T-helper 9 cell (primary cell): Measurements from ENCODE around the gene ZNF599.
A peak's percentile ranks its signal among the peaks of the same experiment; 100 is the strongest.
"Not testable (repeated sequence)": the region's sequence is repeated elsewhere in the genome, so short reads cannot be mapped to it uniquely, and the experiment has no call there.

Source experiments
- DNase-seq: peaks from one replicate; pipeline ENCODE4 v3.0.0-alpha.2; 2020
- total RNA-seq, 2 donors: gene quantifications; one replicate each; lab custom pipeline; 2026; lab: John Stamatoyannopoulos, UW

Gene ZNF599
- 1.9 to 4.0 reads per million in 2 donors for total RNA-seq

DNA sequence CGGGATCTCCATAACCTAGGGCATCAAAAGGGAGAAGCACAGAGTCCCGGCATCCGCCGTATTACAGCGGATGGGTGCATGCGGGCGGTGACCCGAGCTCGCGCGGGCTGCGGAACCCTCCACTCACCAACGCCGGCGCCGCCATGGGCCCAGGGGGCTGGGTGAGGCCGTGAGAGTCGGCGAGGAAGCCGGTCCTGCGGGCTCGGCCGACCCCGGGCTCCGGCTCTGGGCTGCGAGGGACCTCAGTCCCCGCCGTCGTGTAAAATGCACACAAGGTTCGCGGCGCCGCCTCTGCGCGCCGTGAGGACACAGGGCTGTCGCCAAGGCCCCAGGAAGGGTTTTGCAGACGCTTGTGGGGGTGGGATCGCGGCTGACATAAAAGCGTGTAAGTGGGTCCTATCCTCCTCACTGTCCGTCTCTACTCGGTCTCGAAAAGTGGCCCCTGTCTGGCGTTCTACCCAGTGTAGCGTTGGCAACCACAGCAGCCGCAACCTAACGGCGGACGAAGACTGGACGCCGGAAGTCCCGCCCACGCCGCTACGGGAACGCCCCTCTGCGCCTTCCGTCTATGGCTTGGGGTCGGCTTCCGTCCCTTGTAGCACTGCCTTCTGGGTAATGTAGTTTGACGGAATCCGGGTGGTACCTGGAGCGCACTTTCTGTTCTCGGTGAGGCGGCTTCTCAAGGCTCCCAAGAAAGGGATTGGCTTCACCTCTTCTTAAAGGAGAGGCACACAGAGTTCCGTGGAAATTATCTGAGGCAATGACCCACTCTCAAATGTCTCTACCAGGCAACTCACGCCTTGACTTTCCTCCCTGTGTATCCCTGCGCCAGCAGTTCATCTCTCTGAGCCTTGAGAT, at the start of gene ZNF599:
TSS of gene ZNF599 (minus strand) at position 519 of the 858 bp plus-strand sequence. CDS start at position 145, 374 bp downstream.
- peak; percentile 83 for DNase-seq

DNA sequence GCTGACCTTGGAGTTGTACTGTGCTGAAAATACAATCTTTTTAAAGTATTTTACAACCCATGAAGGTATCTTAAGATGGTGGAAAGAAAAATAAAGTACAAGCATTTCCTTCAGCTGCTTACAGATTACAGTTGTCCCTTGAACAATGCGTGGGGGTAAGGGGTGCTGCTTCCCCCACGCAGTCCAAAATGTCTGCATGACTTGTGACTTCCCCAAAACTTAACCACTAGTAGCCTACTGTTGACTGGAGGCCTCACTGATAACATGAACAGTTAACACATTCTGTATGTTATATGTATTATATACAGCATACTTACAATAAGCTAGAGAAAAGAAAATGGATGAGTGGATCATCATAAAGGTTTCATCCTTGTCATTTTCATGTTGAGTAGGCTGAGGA, 45.3 kb upstream of the ZNF599 start:
- no peak for DNase-seq

DNA sequence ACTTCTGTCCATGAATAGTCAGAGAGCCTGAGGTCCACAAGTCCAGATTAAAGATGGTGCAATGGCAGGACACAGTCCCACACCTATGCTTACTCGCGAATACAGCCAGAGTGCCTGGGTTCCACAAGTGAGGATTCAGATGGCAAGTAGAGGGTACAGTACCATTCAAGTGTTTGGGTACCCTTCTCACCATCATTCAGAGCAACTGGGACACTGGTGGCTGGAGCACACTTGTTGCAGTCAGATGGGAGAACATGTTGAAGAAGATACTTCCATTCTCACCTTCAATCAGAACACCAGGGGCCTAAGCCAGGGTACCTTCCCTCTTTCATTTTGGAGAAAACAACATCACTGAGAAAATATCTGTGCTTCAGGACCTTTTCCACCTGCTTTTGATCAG, 43.7 kb upstream of the ZNF599 start:
- no peak for DNase-seq

DNA sequence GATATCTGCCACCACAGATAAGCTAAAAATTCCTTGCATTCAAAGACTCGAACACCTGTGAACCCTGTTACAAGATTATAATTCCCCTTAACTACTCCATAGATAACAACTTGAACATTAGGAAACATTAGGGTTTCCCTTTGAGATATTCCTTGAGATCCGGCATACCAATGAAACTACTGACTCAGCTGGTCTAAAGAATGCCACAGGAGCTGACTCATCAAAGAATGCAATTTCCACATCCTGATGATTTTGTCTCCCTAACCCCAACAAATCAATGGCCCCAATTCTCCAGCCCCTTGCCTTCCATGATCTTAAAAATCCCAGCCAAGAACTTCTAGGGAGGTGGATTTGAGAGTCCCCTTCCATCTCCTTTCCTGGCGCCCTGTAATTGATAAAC, 35.6 kb upstream of the ZNF599 start:
- no peak for DNase-seq

DNA sequence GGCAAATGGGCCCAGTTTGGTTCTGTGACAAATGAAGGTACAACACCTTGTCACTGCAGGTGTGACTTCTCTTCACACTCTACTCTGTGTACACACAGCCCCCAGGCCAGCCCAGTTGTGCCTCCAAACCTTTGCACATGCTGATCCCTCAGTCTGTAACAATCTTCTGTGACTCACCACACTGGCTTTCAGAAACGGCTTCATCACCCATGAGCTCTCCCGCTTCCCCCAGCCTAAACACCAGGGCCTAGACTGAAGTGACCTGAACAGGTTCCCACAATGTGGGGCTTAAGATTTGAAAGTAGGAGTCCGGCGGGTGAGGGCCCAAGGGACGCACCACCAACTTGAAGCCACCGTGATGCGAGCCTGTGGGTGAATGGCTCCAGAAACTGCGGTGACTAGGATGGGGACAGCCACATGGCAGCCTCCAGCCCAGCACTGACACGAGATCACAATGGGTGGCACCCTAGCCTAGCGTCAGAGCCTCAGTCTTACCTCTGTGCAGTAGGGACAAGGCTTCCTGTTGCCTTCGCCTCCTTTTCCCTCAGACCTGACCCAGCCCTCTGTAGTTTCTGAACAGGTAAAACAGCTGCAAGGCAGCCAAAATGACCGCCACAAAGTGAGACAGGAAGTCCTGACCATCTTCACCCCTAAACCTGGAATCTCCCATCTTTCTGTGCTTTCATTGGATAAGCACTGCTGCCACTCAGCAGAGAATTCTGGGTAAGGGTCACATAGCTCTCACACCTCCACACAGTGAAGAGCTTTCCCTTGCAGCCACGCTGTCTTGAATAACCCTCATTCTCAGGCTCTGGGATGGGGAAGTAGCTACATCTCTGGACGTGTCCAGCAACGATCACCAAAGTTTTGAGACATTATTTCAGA, 34.2 kb upstream of the ZNF599 start:
- no peak for DNase-seq

DNA sequence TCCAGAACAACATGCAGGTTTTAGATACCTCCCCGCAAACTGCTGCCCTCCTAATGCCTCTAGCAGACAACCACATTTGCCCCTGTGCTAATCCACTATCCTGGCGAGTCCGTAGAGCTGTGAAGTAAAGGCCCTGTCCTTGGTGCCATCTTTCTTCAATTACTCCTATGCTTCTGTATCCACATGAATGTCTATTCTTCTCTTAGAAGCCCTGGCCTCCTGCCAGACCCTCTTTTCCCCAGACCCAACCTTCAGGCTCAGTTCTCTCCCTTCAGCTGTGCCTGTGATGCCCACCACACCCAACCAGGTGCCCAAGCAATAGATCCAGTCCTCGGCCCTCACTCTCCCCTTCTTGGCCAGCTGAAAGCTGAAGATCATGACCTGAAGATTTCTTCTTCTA, 31.1 kb upstream of the ZNF599 start:
- no peak for DNase-seq

DNA sequence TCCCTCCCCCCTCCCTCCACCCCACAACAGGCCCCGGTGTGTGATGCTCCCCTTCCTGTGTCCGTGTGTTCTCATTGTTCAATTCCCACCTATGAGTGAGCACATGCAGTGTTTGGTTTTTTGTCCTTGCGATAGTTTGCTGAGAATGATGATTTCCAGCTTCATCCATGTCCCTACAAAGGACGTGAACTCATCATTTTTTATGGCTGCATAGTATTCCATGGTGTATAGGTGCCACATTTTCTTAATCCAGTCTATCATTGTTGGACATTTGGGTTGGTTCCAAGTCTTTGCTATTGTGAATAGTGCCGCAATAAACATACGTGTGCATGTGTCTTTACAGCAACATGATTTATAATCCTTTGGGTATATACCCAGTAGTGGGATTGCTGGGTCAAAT, 23.9 kb upstream of the ZNF599 start:
- DNase-seq: not testable (repeated sequence)

DNA sequence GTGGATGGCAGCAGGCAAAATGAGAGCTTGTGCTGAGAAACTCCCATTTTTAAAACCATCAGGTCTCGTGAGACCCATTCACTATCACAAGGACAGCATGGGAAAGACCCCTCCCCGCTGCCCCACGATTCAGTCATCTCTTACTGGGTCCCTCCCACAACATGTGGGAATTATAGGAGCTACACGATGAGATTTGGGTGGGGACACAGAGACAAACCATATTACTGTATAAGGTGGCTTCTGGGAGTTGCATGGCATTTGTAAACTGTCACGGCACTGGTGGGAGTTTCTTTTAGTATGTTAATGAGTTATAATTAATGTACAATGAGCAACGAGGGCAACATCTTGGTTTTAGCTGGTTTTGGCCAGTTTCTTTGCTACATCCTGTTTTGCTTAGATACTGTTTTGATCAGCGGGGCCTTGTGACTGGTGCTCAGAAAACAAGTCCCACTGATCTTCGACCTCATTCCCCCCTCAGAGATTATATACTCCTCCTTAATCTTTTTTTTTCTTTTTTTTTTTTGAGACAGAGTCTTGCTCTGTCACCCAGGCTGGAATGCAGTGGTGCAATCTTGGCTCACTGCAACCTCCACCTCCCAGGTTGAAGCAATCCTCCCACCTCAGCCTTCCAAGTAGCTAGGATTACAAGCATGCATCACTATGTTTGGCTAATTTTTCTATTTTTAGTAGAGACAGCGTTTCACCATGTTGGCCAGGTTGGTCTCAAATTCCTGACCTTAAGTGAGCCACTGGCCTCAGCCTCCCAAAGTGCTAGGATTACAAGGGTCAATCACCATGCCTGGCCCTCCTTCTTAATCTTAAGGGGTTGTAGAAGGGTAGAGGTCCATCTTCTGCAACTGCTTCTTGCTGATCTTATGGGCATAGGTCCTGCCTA, 21.3 kb upstream of the ZNF599 start:
- DNase-seq: no peak

DNA sequence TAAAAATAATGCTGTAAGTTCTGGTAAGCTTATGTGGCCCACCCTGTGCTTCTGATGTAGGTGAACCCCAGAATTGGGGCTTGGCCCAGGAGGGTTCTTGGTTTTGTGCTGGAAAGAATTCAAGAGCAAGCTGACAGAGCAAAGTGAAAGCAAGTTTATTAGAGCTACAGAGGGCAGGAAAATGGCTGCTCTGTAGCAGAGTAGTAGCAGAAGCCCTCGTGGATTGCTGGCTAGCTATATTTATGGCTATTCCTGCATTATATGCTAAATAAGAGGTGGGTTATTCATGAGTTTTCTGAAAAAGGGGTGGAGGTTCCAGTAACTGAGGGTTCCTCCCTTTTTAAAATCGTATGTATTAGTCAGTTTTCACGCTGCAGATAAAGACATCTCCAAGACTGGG, 20.6 kb upstream of the ZNF599 start:
- no peak for DNase-seq

DNA sequence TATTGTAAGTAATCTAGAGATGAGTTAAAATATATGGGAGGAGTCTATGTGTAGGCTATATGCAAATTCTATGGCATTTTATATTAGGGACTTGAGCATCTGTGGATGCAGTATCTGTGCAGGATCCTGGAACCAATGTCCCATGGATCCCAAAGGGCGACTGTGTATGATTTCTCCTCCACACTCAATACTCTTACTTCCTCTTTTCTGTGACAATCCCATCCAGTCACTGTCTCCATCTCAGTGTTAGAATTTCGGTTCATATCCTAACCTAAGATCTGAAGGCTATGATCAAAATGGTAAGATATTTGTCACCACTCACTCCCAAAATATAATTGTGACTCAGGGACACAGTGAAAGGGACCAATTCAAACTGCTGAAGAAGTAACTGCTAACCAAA, 15.1 kb upstream of the ZNF599 start:
- DNase-seq: no peak

DNA sequence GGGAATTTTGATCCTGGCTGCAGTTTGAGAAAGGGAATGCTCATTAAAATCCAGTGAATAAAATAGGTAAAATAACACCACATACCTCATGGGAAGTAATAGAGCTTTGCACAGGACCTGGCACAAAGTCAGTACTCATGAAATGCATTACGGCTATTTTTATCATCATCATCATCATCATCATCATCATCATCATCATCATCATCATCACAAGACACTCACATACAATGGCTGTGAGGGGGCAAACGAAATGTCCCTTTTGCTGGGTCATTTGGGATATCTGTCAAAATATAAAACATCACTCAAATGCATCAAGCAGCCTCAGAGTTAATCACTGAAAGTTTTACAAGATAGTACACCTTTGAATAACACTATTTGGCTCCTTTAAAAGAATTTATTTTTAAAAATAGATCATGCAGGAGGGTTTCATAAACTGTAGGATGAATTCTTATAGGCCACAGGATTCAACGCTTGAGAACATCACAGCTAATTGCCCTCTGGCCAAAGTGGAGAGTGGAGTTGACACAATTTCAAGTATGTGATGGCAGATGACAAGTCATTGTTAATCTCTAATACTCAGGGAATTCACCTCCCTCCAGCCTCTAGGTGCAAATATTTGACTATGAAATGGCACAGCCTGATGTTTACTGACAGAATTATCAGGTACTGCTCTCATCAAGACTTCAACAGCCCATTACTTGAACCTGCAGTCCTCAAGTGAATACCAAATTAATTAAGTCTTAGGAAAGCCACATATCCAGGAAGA, 14.2 kb upstream of the ZNF599 start:
- DNase-seq: no peak

DNA sequence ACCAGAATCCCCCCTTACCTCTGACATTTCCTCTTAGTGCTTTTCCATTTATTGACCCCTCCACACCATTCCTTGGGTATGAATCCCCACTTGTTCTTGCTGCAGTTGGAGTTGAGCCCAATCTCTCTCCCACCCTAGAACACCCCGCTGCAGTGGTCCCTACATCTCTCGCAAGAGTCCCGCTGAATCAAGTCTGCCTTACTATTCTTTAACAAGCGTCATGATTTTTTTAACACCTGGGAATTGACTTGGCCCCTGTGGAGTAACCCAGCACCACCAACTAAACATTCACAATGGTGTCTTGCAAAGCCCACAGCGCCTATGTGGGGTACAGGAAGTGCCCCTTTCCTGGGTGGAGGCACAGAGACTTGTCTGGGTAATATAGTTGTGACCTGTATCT, 13.2 kb upstream of the ZNF599 start:
- DNase-seq: no peak

DNA sequence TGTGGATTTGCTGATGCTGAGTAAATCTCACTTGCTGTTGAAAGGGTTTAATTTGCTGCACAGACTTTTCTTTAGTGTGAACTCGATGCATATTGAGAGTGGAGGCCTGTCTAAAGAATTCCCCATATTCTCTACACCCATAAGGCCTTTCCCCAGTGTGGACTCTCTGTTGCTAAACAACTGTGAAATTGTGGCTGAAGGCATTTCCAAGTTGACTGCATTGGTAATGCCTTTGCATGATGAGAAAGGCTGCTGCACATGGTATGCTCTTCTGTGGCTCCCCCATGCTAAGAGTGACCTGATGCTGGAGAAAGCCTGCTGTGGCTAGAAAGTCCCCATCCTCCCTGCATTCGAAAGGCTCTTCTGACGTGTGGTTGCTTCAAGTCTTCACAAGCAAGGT, 6.6 kb upstream of the ZNF599 start:
- DNase-seq: no peak

DNA sequence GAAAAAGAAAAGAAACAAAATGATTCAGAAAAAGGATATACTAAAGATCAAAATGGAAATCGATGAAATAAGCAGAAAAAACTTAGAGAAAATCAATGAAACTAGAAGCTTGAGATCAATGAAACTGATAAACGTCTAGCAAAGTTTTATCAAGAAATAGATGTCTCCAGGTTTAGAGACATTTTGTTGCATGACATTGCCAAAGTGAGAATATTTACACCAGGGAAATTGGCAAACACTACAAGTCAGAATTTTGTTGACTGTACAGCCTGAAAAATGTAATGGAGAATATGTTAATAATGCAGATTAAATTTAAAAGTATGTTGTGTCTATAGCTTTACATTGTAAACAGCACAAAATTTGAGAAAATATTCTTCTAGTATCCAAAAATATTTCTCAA, 5.3 kb upstream of the ZNF599 start:
- DNase-seq: no peak

DNA sequence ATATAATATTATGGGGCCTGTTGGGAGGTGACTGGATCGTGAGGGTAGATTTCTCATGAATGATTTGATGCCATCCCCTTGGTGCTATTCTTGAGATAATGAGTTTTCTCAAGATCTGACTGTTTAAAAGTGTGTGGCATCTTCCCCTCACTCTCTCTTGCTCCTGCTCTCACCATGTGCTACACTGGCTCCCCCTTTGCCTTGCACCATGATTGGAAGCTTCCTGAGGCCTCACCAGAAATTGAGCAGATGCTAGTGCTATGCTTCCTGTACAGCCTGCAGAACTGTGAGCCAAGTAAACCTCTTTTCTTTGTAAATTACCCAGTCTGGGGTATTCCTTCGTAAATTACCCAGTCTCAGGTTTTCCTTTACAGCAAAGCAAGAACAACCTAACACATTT, 1.8 kb upstream of the ZNF599 start:
- no peak for DNase-seq

DNA sequence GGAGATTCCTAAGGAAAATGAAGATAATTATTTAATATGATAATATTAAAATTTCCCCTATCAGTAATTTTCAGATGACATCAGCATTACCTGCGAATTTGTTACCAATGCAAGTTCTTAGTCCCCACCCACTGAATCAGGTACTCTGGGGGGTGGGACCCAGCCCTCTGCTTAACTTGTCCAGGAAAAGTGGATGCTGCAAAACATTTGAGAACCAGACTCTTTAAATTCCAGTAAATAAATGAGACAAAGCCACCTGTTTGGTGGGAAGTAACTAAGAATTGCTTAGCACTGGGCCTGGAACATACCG, 495 bp upstream of the ZNF599 start:
- DNase-seq: no peak

DNA sequence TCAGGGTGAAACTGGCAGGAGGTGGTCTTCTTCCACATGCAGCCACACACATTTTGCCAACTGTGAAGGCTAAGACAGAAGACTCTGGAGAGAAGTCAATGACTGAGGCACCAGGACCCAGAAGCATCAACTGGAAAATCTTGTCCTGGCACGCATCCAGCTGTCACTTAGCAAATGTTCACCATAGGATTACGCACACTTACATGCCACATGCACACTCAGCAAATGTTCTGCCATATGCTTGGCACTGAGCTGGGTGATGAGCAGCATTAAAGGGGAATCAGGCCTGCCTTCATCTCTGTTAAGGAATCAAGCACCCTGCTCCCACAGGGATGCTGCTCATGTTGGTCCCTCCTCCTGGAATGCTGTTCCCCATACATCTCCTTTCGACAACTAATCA, 5.1 kb downstream of the ZNF599 start:
- no peak for DNase-seq

DNA sequence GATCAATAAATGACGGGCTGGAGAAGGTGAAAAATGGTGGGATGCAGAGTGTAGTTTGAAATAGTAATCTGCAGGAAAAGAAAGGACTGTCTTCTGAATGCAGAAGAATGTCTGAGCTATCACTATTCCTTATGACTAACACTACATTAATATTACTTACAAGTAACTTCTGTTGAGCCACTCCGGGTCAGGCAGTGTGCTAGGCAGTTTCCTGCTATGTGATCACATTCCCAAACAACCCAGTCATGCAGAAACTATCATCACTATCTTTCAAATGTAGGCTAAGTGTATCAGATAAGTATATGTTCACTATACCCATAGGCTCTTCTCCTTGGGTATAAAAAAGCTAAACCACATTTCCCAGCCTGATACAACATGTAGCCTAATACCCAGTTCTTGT, 6.6 kb downstream of the ZNF599 start:
- no peak for DNase-seq

DNA sequence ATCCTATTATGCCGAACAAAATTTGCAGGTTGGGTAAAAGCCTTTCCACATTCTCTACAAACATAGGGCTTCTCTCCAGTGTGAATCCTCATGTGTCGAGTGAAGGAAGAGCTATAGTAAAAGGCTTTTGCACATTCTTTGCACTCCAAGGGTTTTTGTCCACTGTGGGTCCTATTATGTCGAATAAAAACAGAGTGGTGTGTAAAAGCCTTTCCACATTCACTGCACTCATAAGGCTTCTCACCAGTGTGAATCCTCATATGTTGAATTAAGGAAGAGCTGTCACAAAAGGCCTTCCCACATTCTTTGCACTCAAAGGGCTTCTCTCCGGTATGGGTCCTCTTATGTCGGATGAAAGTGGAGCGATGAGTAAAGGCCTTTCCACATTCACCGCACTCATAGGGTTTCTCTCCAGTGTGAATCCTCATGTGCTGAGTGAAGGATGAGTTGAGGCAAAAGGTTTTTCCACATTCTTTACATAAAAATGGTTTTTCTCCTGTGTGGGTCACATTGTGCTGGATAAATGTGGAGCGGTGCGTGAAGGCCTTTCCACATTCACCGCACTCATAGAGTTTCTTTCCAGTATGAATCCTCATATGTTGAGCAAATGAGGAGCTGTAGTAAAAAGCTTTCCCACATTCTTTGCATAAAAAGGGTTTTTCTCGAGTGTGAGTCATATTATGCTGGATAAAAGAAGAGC, 13.6 kb downstream of the ZNF599 start:
- no peak for DNase-seq

DNA sequence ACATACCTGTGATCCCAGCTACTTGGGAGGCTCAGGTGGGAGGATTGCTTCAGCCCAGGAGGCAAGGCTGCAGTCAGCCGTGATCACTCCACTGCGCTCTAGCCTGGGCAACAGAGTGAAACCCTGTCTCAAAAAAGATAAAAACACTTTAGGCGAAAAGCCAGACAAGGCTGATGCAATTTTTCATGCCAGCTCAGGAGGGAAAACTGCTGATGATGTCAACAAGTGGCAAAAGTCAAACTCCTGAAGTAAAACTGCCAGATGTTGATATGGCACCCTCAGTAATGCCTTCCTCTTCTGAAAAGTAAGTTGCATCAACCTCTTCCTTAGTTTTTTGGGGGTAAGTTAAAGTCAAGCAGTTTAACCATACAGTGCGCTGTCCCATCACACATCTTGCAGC, 15.6 kb downstream of the ZNF599 start:
- DNase-seq: no peak

DNA sequence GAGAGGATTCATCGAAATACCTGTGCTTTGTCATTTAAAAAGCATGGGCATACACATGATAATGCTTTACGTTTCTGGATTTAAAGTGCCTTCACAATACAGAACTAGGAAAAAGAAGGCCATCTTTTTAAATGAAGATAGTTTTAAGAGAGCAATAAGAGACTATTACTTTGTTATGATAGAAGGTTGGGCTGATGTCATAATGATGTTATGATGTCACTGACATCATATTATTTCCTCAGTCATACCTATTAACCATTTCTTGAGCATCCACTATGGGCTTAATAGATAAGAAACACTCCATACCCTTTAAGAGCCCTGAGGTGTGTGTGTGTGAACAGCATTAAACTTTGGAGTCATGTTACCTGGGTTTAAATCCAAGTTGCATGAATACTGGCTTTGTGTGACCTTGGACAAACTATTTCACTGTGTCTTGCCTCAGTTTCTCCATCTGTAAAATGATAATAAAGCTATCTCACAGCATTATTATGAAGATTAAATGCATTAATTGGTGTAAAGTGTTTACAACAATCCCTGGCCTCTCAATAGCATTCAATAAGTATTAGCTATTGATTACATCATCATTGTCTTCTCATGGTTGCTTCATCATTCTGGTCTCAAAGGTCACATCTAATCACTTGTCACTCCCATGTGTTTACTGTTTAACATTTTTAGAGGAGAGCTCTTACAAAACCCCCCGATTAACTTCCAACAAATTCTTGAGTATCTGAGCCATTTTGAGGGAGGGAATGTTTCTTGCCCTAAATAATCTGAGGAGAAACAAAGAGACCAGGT, 27.9 kb downstream of the ZNF599 start:
- DNase-seq: no peak
